SK-N-SH (cell line): ENCODE results near the gene PTPRF. TPM values are rescaled to one million over a fixed set of nuclear protein-coding genes. Genes with fewer than 3 reads are reported as not detected.

ENCODE experiments used
- CTCF ChIA-PET: fragments of 300-600, 350-600 bp; formaldehyde crosslinking; extraction: SDS; loops from one replicate; lab custom pipeline; 2021; lab: Yijun Ruan, JAX
- POLR2A ChIA-PET: fragments of 350-600 bp; sonication (Branson Sonifier 250); formaldehyde crosslinking; extraction: SDS; loops from one replicate; lab custom pipeline; 2020; ENCODE audit warnings: antibody characterized with exemption, inconsistent platforms; lab: Yijun Ruan, JAX
- DNase-seq: peaks from one replicate; pipeline ENCODE4 v3.0.0; 2012
- H2AFZ ChIP-seq: fragments of 200-600 bp; sonication (generic); 2 replicates; pipeline ENCODE4 v1.8.1; 2016; ENCODE audit warnings: antibody characterized with exemption, mild to moderate bottlenecking, low read depth
- H3F3A ChIP-seq: fragments of 200-600 bp; sonication (generic); replicated peaks from 2 replicates; pipeline ENCODE3; 2016; ENCODE audit warnings: antibody characterized with exemption, mild to moderate bottlenecking; ENCODE audit not compliant: insufficient read depth
- H3K27ac ChIP-seq, 2 experiments: fragments of 200-500 bp in 1 of 2; fragments of 200-600 bp in 1 of 2; sonication (Bioruptor generic) in 1 of 2; sonication (generic), shearing (Covaris generic) in 1 of 2; 2 replicates each; pipeline versions ENCODE4 v1.5.1 to v1.6.1; 2014 to 2016; ENCODE audit warnings: low read depth in 2 of 2, inconsistent platforms in 1 of 2, low read length in 1 of 2, mild to moderate bottlenecking in 1 of 2, mixed read lengths in 1 of 2
- H3K27me3 ChIP-seq: fragments of 200-600 bp; sonication (generic), shearing (Covaris generic); 2 replicates; pipeline ENCODE4 v1.6.1; 2016; ENCODE audit warnings: mixed run types; ENCODE audit not compliant: insufficient read depth
- H3K36me3 ChIP-seq, 2 experiments: fragments of 200-500 bp in 1 of 2; fragments of 200-600 bp in 1 of 2; sonication (Bioruptor generic) in 1 of 2; sonication (generic) in 1 of 2; replicated peaks in 1 of 2; 2 replicates each; pipeline versions ENCODE3 to v1.5.1; 2014 to 2016; ENCODE audit warnings: low read length in 1 of 2, mild to moderate bottlenecking in 1 of 2; ENCODE audit not compliant: insufficient read depth in 2 of 2, control insufficient read depth in 1 of 2
- H3K4me1 ChIP-seq, 2 experiments: fragments of 200-500 bp in 1 of 2; fragments of 200-600 bp in 1 of 2; sonication (Bioruptor generic) in 1 of 2; sonication (generic), shearing (Covaris generic) in 1 of 2; 2 replicates each; pipeline versions ENCODE4 v1.5.1 to v1.6.1; 2014 to 2016; ENCODE audit warnings: low read depth in 1 of 2, low read length in 1 of 2, mixed run types in 1 of 2; ENCODE audit not compliant: insufficient read depth in 2 of 2, control insufficient read depth in 1 of 2
- H3K4me2 ChIP-seq: fragments of 200-600 bp; sonication (generic), shearing (Covaris generic); 2 replicates; pipeline ENCODE4 v1.6.1; 2017; ENCODE audit warnings: mixed run types
- H3K4me3 ChIP-seq, 2 experiments: fragments of 200-500 bp in 1 of 2; fragments of 200-600 bp in 1 of 2; sonication (Bioruptor generic) in 1 of 2; sonication (generic), shearing (Covaris generic) in 1 of 2; 2 replicates each; pipeline versions ENCODE4 v1.5.1 to v1.8.1; 2014 to 2016; ENCODE audit warnings: low read depth in 2 of 2, inconsistent platforms in 1 of 2, low read length in 1 of 2, mild to moderate bottlenecking in 1 of 2, mixed read lengths in 1 of 2, moderate library complexity in 1 of 2
- H3K79me2 ChIP-seq: fragments of 200-600 bp; sonication (generic); 2 replicates; pipeline ENCODE4 v1.8.1; 2017; ENCODE audit warnings: mild to moderate bottlenecking; ENCODE audit not compliant: insufficient read depth
- H3K9ac ChIP-seq: fragments of 200-600 bp; sonication (generic); 2 replicates; pipeline ENCODE4 v1.6.1; 2017; ENCODE audit warnings: mixed run types
- H3K9me2 ChIP-seq: fragments of 200-600 bp; sonication (generic); 2 replicates; pipeline ENCODE4 v1.6.1; 2017; ENCODE audit warnings: mixed run types
- H3K9me3 ChIP-seq: fragments of 200-600 bp; sonication (generic); 2 replicates; pipeline ENCODE4 v1.6.1; 2017; ENCODE audit warnings: mixed run types, mild to moderate bottlenecking, moderate library complexity
- H4K20me1 ChIP-seq: fragments of 200-600 bp; sonication (generic); 2 replicates; pipeline ENCODE4 v1.6.1; 2017; ENCODE audit warnings: mild to moderate bottlenecking, mixed run types; ENCODE audit not compliant: insufficient read depth
- CHD2 ChIP-seq: fragments of 150-350 bp; IDR thresholded peaks from 2 replicates; pipeline ENCODE4 v1.6.1; 2018; ENCODE audit warnings: low read length; ENCODE audit not compliant: partially characterized antibody
- FOXM1 ChIP-seq: IDR thresholded peaks from 2 replicates; pipeline ENCODE4 v1.4.0; 2012; ENCODE audit warnings: low read depth, mild to moderate bottlenecking
- GATA2 ChIP-seq: sonication (generic); formaldehyde crosslinking; IDR thresholded peaks from 2 replicates; pipeline ENCODE4 v1.5.0; 2020; ENCODE audit warnings: mild to moderate bottlenecking, missing genetic modification reagents
- MAX ChIP-seq: IDR thresholded peaks from 2 replicates; pipeline ENCODE4 v1.4.0; 2012; ENCODE audit warnings: low read depth
- MEF2A ChIP-seq: IDR thresholded peaks from 2 replicates; pipeline ENCODE4 v1.4.0; 2012; ENCODE audit warnings: low read depth, borderline replicate concordance
- MXI1 ChIP-seq: IDR thresholded peaks from 2 replicates; pipeline ENCODE4 v1.6.1; 2012; ENCODE audit warnings: mild to moderate bottlenecking, low read depth, low read length, improper control_type of control experiment
- PBX3 ChIP-seq: IDR thresholded peaks from 2 replicates; pipeline ENCODE4; 2012
- POLR2AphosphoS5 ChIP-seq: IDR thresholded peaks from 2 replicates; pipeline ENCODE4 v1.6.1; 2012; ENCODE audit warnings: low read depth, low read length
- REST ChIP-seq: IDR thresholded peaks from 2 replicates; pipeline ENCODE4 v1.6.1; 2012; ENCODE audit warnings: mild to moderate bottlenecking, low read depth, low read length, moderate library complexity
- SIN3A ChIP-seq: IDR thresholded peaks from 2 replicates; pipeline ENCODE4 v1.6.1; 2012; ENCODE audit warnings: low read depth, mild to moderate bottlenecking, low read length, moderate library complexity, borderline replicate concordance
- SMC3 ChIP-seq: IDR thresholded peaks from 2 replicates; pipeline ENCODE4 v1.6.1; 2012; ENCODE audit warnings: low read depth, low read length, improper control_type of control experiment
- TCF12 ChIP-seq: IDR thresholded peaks from 2 replicates; pipeline ENCODE4 v1.4.0; 2012
- WGBS: methylation state at CpG from one replicate; pipeline ENCODE4 v1.1.6; 2017; ENCODE audit warnings: low lambda C conversion rate; 5-methylcytosine and 5-hydroxymethylcytosine counted together
- polyA plus RNA-seq, 3 experiments: library from polyadenylated mRNA; depleted of rRNA; stranded (reverse); fragments of >200 nt; gene quantifications; 2 replicates each; pipeline ENCODE4 v1.2.3, GENCODE V29; 2012

The PTPRF gene
- polyA plus RNA-seq, 1 of the 3 experiments (the other 2 are of a cell fraction): 72.7 TPM

GRCh38 chr1:43552059-43552742 is 21.5 kb downstream of the PTPRF start:
- 75% methylated on average over 5 of the region's 5 CpGs for WGBS
- H3K9ac ChIP-seq: no peak overlapping the region

More at GRCh38 chr1:43552059-43552742, 21.5 kb downstream of the PTPRF start:
- Histone ChIP-seq H4K20me1 (no peaks in the 10 kb centered on the region), H3K27me3 (no peaks in the 10 kb centered on the region)
- no peak for DNase-seq
- CTCF ChIA-PET: interaction anchor here (1.0 to 1.9 kb wide), 4 partner anchors 13 to 98 kb away, joined by 3 to 5 read pairs (median 3); partner anchors contain the start of gene KDM4A
- no peak for TF ChIP-seq SMC3
- TF ChIP-seq REST: no peak
- no peak for TF ChIP-seq TCF12
- no peak for TF ChIP-seq MEF2A
- TF ChIP-seq SIN3A: no peak
- TF ChIP-seq GATA2 (CRISPR knock-in tag): no peak
- TF ChIP-seq PBX3: no peak
- no peak for TF ChIP-seq MXI1
- no peak for TF ChIP-seq MAX
- TF ChIP-seq POLR2AphosphoS5: no peak
- TF ChIP-seq FOXM1: no peak
- TF ChIP-seq CHD2: no peak
- TF ChIP-seq, all 33 proteins: peak for 0
- Histone ChIP-seq H2AFZ (no peak overlapping the region), H3K79me2 (peaks cover 8% of the 10 kb centered on the region; the same call in 1 of the 2 replicates), H3K27ac (no peak overlapping the region), H3F3A (peaks cover 4% of the 10 kb centered on the region), H3K4me1 (peaks cover 0 to 19% of the 10 kb centered on the region in 2 experiments; a peak in 1 of 4 replicates), H3K36me3 (peaks cover 3 to 9% of the 10 kb centered on the region in 2 experiments), H3K9me3 (no peaks in the 10 kb centered on the region), H3K4me3 (no peak overlapping the region), H3K4me2 (no peak overlapping the region), H3K9me2 (no peaks in the 10 kb centered on the region)
- POLR2A ChIA-PET: interaction anchor here (1.1 kb wide), 1 partner anchor 98 kb away, joined by 3 read pairs; the partner anchor contains the start of gene KDM4A
